MM.1S (cell line): Measurements from ENCODE around the gene YIPF3.

ENCODE experiments used
- DNase-seq: peaks from one replicate; pipeline ENCODE4 v3.0.0-alpha.2; 2015
- H2AFZ ChIP-seq: fragments of 300-600 bp; sonication (generic); 2 replicates; pipeline ENCODE4 v1.6.0; 2016; ENCODE audit warnings: antibody characterized with exemption, low read length
- H3F3A ChIP-seq: fragments of 300-600 bp; sonication (generic); 2 replicates; pipeline ENCODE4 v1.6.1; 2016; ENCODE audit warnings: mild to moderate bottlenecking, antibody characterized with exemption, low read length, moderate library complexity, mixed read lengths; ENCODE audit not compliant: insufficient read depth
- H3K27ac ChIP-seq: fragments of 300-600 bp; sonication (generic); 2 replicates; pipeline ENCODE4 v1.5.1; 2016; ENCODE audit warnings: mild to moderate bottlenecking, low read length
- H3K27me3 ChIP-seq: fragments of 300-600 bp; sonication (generic); replicated peaks from 2 replicates; pipeline ENCODE4 v1.6.0; 2016; ENCODE audit warnings: low read length; ENCODE audit not compliant: insufficient read depth
- H3K36me3 ChIP-seq: fragments of 300-600 bp; sonication (generic); replicated peaks from 2 replicates; pipeline ENCODE4 v1.6.1; 2016; ENCODE audit warnings: mild to moderate bottlenecking, low read length, mixed read lengths; ENCODE audit not compliant: insufficient read depth
- H3K4me1 ChIP-seq: fragments of 300-600 bp; sonication (generic); 2 replicates; pipeline ENCODE4 v1.6.1; 2016; ENCODE audit warnings: low read length, mixed read lengths
- H3K4me2 ChIP-seq: fragments of 300-600 bp; sonication (generic); 2 replicates; pipeline ENCODE4 v1.6.0; 2016; ENCODE audit warnings: low read depth, low read length
- H3K4me3 ChIP-seq: fragments of 300-600 bp; sonication (generic); 2 replicates; pipeline ENCODE4 v1.5.1; 2016; ENCODE audit warnings: low read length, mixed read lengths
- H3K79me2 ChIP-seq: fragments of 300-600 bp; sonication (generic); 2 replicates; pipeline ENCODE4 v1.6.1; 2016; ENCODE audit warnings: mixed run types, low read length, mixed read lengths
- H3K9ac ChIP-seq: fragments of 300-600 bp; sonication (generic); 2 replicates; pipeline ENCODE4 v1.6.1; 2016; ENCODE audit warnings: low read length, mixed read lengths
- H3K9me2 ChIP-seq: fragments of 300-600 bp; sonication (generic); replicated peaks from 2 replicates; pipeline ENCODE4 v1.6.1; 2016; ENCODE audit warnings: mild to moderate bottlenecking, low read length, mixed read lengths; ENCODE audit not compliant: insufficient read depth
- H3K9me3 ChIP-seq: fragments of 300-600 bp; sonication (generic); replicated peaks from 2 replicates; pipeline ENCODE4 v1.6.1; 2016; ENCODE audit warnings: mild to moderate bottlenecking, low read length, mixed read lengths; ENCODE audit not compliant: insufficient read depth
- H4K20me1 ChIP-seq: fragments of 300-600 bp; sonication (generic); 2 replicates; pipeline ENCODE4 v1.6.1; 2016; ENCODE audit warnings: mild to moderate bottlenecking, low read length, moderate library complexity, mixed read lengths; ENCODE audit not compliant: insufficient read depth
- CTCF ChIP-seq: fragments of 300-600 bp; sonication (generic); IDR thresholded peaks from 2 replicates; pipeline ENCODE4 v1.5.1; 2016; ENCODE audit warnings: antibody characterized with exemption, low read length, mixed read lengths
- EZH2 ChIP-seq: fragments of 300-600 bp; sonication (generic); optimal IDR thresholded peaks from 2 replicates; pipeline ENCODE3; 2017; ENCODE audit warnings: low read depth, mild to moderate bottlenecking, antibody characterized with exemption, low read length, mixed read lengths
- EZH2phosphoT487 ChIP-seq: fragments of 300-600 bp; sonication (generic); IDR thresholded peaks from 2 replicates; pipeline ENCODE4 v1.6.1; 2018; ENCODE audit warnings: antibody characterized with exemption, low read length

YIPF3 gene

GRCh38 chr6:43506171-43506570 is 10.6 kb downstream of the YIPF3 start:
- Histone ChIP-seq H3K9ac (no peak overlapping the region), H3K79me2 (no peaks in the 10 kb centered on the region), H3K36me3 (no peaks in the 10 kb centered on the region), H3K27ac (no peak overlapping the region), H3K4me1 (no peaks in the 10 kb centered on the region; the same call in 1 of the 2 replicates), H3K9me3 (no peaks in the 10 kb centered on the region), H3F3A (peaks cover 1% of the 10 kb centered on the region), H3K4me3 (no peak overlapping the region), H3K4me2 (no peak overlapping the region), H3K9me2 (no peaks in the 10 kb centered on the region), H3K27me3 (peaks cover 6% of the 10 kb centered on the region; the same call in 1 of the 2 replicates), H2AFZ (no peak overlapping the region), H4K20me1 (no peaks in the 10 kb centered on the region)
- TF ChIP-seq CTCF (no peak), EZH2 (no peak), EZH2phosphoT487 (no peak)
- no peak for DNase-seq

- Histone ChIP-seq H3K36me3 (no peaks in the 10 kb centered on the region), H3K4me1 (no peaks in the 10 kb centered on the region; the same call in 1 of the 2 replicates), H4K20me1 (no peaks in the 10 kb centered on the region), H2AFZ (no peak overlapping the region), H3K27me3 (peaks cover 6% of the 10 kb centered on the region; the same call in 1 of the 2 replicates), H3K9me2 (no peaks in the 10 kb centered on the region), H3K4me2 (no peak overlapping the region), H3F3A (no peaks in the 10 kb centered on the region), H3K27ac (no peak overlapping the region), H3K9me3 (no peaks in the 10 kb centered on the region), H3K4me3 (no peak overlapping the region), H3K79me2 (no peaks in the 10 kb centered on the region), H3K9ac (no peak overlapping the region)
- DNase-seq = no peak
- TF ChIP-seq EZH2 = no peak
- TF ChIP-seq CTCF = no peak
- TF ChIP-seq EZH2phosphoT487 = no peak
Measured at GRCh38 chr6:43505718-43506117, 11.0 kb downstream of the YIPF3 start.

GRCh38 chr6:43504756-43505593 is 11.8 kb downstream of the YIPF3 start:
- Histone ChIP-seq H3K9ac (no peak overlapping the region), H3K9me3 (no peaks in the 10 kb centered on the region), H3K79me2 (no peaks in the 10 kb centered on the region), H2AFZ (no peak overlapping the region), H3K4me2 (no peak overlapping the region), H3K4me1 (no peaks in the 10 kb centered on the region), H3K27me3 (peaks cover 6% of the 10 kb centered on the region; the same call in 1 of the 2 replicates), H3K4me3 (no peak overlapping the region), H3K27ac (no peak overlapping the region), H4K20me1 (no peaks in the 10 kb centered on the region), H3K36me3 (no peaks in the 10 kb centered on the region), H3K9me2 (no peaks in the 10 kb centered on the region), H3F3A (no peaks in the 10 kb centered on the region)
- DNase-seq = no peak
- TF ChIP-seq CTCF (no peak), EZH2phosphoT487 (no peak), EZH2 (no peak)
